Muscle layer of colon (tissue), 2 donors: Measurements from ENCODE around the gene FASTKD3.
A peak's percentile ranks its signal among the peaks of the same experiment; 100 is the strongest.

Source experiments
- H3K27ac ChIP-seq: one replicate; pipeline ENCODE4 v1.7.0; 2013; ENCODE audit warnings: low read depth, mild to moderate bottlenecking, low read length, moderate library complexity
- H3K27me3 ChIP-seq, 2 donors: one replicate each; pipeline ENCODE4 v1.7.0; 2013; ENCODE audit warnings: low read length in 2 of 2, mild to moderate bottlenecking in 2 of 2; ENCODE audit not compliant: insufficient read depth in 2 of 2, control insufficient read depth in 1 of 2
- H3K36me3 ChIP-seq: one replicate; pipeline ENCODE4 v1.7.0; 2013; ENCODE audit warnings: mild to moderate bottlenecking, low read length; ENCODE audit not compliant: insufficient read depth
- H3K4me1 ChIP-seq: one replicate; pipeline ENCODE4 v1.7.0; 2013; ENCODE audit warnings: mild to moderate bottlenecking, low read length; ENCODE audit not compliant: insufficient read depth
- H3K4me3 ChIP-seq, 2 donors: one replicate each; pipeline ENCODE4 v1.7.0; 2013; ENCODE audit warnings: low read length in 2 of 2, low read depth in 1 of 2, mild to moderate bottlenecking in 1 of 2, moderate library complexity in 1 of 2
- H3K9ac ChIP-seq: one replicate; pipeline ENCODE4 v1.7.0; 2013; ENCODE audit warnings: low read length
- H3K9me3 ChIP-seq: one replicate; pipeline ENCODE4 v1.7.0; 2013; ENCODE audit warnings: mild to moderate bottlenecking, low read length
- donor health status: abdominal sarcoma.
- donor health status: Adenocarcinoma of cecum.

FASTKD3 gene

DNA sequence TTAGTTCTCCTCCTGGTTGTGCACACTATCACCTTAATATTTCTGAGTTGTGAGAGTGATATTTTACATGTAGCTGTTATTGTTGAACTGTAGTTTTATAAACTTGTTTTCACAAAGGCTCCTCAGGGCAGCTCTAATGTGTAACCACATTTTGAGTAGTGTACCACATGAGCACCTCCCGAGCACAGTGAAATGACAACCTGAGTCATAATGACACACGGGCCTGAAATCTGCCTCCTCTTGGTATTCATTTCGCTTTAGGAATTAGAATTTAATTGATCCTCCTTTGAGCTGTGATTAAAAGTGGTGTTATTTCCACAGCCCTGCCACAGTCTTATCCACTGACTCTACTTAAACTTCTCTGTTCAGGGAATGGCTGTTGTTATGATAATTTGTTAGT, 8.0 kb upstream of the FASTKD3 start:
- no peak overlapping the region for H3K27ac ChIP-seq
- no peak overlapping the region for H3K4me3 ChIP-seq
- no peak overlapping the region for H3K9ac ChIP-seq
- H3K36me3 ChIP-seq: peaks cover 47% of the 10 kb centered on the region
- H3K4me1 ChIP-seq: no peaks in the 10 kb centered on the region
- H3K27me3 ChIP-seq: no peaks in the 10 kb centered on the region
- no peaks in the 10 kb centered on the region for H3K9me3 ChIP-seq

DNA sequence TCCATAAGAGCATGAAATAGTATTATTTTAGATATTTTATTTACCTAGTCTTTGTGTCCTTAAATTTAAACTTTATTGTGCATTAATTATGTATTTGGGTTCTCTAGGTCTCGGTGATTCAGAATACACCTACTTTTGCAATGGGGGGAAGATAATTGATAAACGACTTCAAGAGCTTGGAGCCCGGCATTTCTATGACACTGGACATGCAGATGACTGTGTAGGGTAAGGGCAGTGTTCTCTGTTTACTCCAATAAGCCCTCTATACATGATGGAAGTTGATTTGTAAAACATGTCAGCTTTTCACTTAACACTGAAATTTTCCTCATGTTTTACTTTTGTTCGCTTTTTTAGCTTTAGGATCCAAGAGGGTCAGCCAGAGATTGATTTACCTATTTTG, 6.3 kb upstream of the FASTKD3 start:
- no peak overlapping the region for H3K27ac ChIP-seq
- no peaks in the 10 kb centered on the region for H3K27me3 ChIP-seq
- H3K36me3 ChIP-seq: peaks cover 39% of the 10 kb centered on the region
- no peak overlapping the region for H3K4me3 ChIP-seq
- no peaks in the 10 kb centered on the region for H3K9me3 ChIP-seq
- no peak overlapping the region for H3K9ac ChIP-seq
- peaks cover 7% of the 10 kb centered on the region for H3K4me1 ChIP-seq

DNA sequence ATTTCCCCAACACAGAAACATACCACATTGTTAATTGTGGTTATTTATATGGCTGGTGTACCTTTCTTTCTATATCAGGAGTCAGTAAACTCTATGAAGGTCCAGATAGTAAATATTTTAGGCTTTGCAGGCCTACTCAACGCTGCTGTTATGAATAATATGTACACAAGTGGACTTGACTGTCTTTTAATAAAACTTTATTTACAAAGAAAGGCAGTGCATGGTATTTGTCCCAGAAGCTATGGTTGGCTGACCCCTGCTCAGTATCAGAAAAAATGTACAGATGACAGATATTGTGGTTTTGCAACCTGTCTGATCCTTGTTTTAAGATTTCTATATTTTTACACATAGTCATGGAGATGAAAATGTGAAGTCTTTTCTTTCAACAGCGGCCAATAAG, 5.8 kb upstream of the FASTKD3 start:
- Histone ChIP-seq H3K4me1 (peaks cover 7% of the 10 kb centered on the region), H3K9ac (no peak overlapping the region), H3K27ac (no peak overlapping the region), H3K27me3 (no peaks in the 10 kb centered on the region), H3K4me3 (no peak overlapping the region), H3K9me3 (no peaks in the 10 kb centered on the region), H3K36me3 (peaks cover 39% of the 10 kb centered on the region)

DNA sequence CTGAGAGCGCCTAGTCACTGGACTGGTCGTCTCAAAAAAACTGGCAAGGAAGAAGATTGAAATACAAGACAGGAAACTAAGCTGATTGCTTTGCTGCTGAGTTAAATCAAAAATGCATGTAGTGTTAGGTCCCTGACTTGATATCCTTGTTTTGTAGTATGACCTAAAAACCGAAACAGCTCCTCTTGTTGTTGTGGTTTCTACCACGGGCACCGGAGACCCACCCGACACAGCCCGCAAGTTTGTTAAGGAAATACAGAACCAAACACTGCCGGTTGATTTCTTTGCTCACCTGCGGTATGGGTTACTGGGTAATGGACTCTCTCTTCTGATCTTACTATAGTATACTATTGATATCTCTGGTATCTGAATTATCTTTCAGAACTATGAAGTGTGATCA, 4.4 kb upstream of the FASTKD3 start:
- H3K36me3 ChIP-seq: peaks cover 30% of the 10 kb centered on the region
- no peak overlapping the region for H3K9ac ChIP-seq
- no peak overlapping the region for H3K4me3 ChIP-seq
- H3K4me1 ChIP-seq: peaks cover 8% of the 10 kb centered on the region
- no peaks in the 10 kb centered on the region for H3K9me3 ChIP-seq
- no peak overlapping the region for H3K27ac ChIP-seq
- H3K27me3 ChIP-seq: no peaks in the 10 kb centered on the region

DNA sequence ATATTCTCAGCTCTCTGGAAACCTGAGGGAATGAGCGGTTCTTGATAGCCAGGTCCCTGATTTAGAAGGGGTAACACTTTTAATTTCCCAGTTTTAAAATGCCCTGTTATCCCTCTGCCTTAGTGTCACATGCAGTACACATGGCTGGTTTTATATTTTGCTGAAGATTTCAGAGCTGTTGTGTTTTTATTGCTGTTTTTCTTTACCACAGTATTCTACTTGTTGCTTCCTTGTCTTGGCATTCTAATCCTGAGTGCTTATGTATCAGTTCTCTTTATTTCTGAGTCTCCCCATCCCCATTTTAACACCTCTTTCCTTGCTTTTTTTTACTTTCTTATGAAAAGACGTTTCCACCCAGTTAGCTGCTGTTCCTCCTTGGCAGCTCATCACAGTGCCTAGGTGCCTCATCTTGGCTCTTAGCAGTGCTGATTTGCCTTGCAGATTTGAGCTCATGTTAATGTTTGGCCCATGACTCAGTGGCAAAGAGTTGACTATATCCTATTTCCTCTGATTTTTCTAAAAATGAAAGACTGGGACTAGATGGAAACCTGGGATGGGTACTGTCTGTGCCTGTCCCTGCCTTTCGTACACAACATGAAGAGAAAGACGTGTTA, 3.8 kb upstream of the FASTKD3 start:
- Histone ChIP-seq H3K27ac (no peak overlapping the region), H3K9me3 (no peaks in the 10 kb centered on the region), H3K4me3 (no peak overlapping the region), H3K27me3 (no peaks in the 10 kb centered on the region), H3K9ac (no peak overlapping the region), H3K4me1 (peaks cover 14% of the 10 kb centered on the region), H3K36me3 (peaks cover 24% of the 10 kb centered on the region)

DNA sequence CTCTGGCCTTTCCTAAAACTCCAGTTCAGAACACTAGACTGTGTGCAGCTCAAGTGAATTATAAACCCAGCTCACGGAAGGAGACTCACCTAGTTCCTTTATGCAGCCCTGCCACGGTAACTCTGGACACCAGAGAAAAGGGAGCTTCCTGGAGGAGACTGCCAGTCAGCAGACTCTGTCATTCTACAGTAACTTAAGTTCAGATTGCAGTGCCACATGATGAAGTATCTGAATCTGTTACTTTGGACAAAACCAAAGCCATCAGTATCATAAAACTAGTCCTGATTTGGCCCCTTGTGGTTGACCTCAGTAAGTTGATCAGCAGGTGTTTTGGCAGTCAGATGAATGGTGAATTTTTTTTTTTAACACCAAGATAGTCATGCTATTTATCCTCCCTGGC, 2.8 kb upstream of the FASTKD3 start:
- Histone ChIP-seq H3K27me3 (no peaks in the 10 kb centered on the region), H3K27ac (no peak overlapping the region), H3K36me3 (peaks cover 18% of the 10 kb centered on the region), H3K9ac (no peak overlapping the region), H3K4me1 (peaks cover 19% of the 10 kb centered on the region), H3K4me3 (no peak overlapping the region), H3K9me3 (no peaks in the 10 kb centered on the region)

DNA sequence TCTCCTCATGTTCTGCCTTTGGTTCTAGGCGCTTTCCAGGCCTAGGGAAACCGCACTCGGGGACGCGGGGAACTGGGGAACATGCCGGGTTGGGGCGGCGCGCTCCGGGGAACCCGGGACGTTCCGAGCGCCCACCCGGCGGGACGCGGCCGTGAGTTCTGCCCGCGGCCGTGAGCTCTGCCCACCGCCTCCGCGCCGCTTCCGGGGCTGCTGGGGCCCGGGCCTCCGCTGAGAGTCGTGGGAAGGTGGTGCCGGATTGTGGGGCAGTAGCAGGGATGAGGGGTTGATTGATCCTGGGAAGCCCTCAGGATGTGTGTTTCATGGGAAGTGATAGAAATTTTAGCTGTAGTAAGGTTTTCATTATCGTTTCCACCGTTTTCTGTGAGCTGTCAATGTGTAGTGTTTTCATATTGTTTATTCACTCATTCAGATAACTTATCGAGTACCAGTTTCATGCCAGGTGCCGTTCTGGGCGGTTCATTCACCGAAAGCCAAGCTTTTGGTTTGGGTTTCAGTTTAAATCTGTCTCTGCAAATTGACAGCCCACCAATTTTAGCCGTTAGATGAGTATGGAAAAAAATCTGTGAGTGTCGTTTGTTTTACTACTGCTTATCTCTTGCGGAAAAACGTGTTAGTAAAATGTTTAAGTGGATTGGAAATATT, 774 bp upstream of the FASTKD3 start:
- H3K9me3 ChIP-seq: no peaks in the 10 kb centered on the region
- peak overlapping the region; percentile 76 to 81 for H3K4me3 ChIP-seq
- H3K36me3 ChIP-seq: peaks cover 7% of the 10 kb centered on the region
- H3K27ac ChIP-seq: peak overlapping the region; percentile 79
- H3K4me1 ChIP-seq: peaks cover 19% of the 10 kb centered on the region
- H3K27me3 ChIP-seq: no peaks in the 10 kb centered on the region
- peak overlapping the region; percentile 40 for H3K9ac ChIP-seq

DNA sequence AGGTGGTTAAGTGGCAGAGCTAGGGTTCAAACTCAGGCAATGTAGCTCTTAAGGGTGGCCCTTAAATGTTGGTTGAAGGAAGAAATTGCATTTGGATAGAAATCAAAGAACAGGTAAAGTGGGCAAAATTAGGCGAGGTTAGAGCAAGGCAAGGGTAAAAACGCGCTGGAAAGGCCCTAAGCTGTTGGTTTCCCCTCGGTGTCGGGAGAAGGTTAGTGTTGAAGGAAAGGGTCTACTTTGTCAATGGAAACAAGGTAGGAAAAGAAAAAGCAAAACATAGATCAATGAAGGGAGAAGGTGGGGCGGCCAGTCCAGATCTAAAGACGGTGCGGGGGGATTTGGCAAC, 431 bp downstream of the FASTKD3 start:
- H3K9ac ChIP-seq: peak overlapping the region; percentile 38
- H3K9me3 ChIP-seq: no peaks in the 10 kb centered on the region
- peaks cover 19% of the 10 kb centered on the region for H3K4me1 ChIP-seq
- no peaks in the 10 kb centered on the region for H3K27me3 ChIP-seq
- H3K27ac ChIP-seq: peak overlapping the region; percentile 71
- H3K4me3 ChIP-seq: peak overlapping the region; percentile 76 to 81
- peaks cover 9% of the 10 kb centered on the region for H3K36me3 ChIP-seq

DNA sequence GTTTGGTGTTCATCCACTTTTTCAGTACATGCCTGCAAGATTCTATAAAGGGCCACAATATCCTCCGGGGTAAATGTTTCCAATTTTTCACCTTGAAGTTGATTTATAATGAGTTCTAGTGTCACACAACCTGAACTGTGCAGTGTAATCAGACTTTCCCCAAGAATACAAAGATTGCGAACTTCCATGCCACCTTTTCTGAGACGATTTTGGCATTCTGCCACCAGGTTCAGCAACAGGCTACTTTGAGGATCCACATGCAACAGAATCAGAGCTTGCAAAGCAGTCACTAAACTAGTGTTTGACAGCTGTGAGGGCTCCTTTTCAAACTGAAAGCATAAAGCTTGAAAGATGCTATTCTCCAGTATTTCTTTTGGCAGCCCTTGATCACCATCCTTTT, 1.6 kb downstream of the FASTKD3 start:
- Histone ChIP-seq H3K4me3 (no peak overlapping the region), H3K9me3 (no peaks in the 10 kb centered on the region), H3K4me1 (peaks cover 19% of the 10 kb centered on the region), H3K27me3 (no peaks in the 10 kb centered on the region), H3K9ac (no peak overlapping the region), H3K27ac (no peak overlapping the region), H3K36me3 (peaks cover 16% of the 10 kb centered on the region)

DNA sequence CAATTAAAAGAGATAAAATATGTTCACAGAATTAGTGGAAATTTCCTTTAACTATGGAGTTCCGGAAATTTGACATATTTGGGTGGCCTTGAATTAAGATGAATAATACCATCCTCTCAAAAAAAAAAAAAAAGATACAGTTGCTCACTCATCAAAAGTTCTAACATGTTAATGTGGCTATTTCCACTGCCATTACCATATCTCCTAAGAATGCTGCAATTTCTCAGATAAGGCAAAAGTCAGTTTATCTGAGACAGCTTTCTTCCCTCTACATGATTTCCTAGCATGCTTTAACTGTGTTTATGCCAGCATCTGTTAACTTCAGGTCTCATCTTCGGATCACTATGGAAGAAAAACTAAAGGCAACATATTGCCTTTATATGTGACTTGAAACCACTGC, 2.6 kb downstream of the FASTKD3 start:
- Histone ChIP-seq H3K36me3 (peaks cover 23% of the 10 kb centered on the region), H3K27ac (no peak overlapping the region), H3K4me1 (peaks cover 19% of the 10 kb centered on the region)

DNA sequence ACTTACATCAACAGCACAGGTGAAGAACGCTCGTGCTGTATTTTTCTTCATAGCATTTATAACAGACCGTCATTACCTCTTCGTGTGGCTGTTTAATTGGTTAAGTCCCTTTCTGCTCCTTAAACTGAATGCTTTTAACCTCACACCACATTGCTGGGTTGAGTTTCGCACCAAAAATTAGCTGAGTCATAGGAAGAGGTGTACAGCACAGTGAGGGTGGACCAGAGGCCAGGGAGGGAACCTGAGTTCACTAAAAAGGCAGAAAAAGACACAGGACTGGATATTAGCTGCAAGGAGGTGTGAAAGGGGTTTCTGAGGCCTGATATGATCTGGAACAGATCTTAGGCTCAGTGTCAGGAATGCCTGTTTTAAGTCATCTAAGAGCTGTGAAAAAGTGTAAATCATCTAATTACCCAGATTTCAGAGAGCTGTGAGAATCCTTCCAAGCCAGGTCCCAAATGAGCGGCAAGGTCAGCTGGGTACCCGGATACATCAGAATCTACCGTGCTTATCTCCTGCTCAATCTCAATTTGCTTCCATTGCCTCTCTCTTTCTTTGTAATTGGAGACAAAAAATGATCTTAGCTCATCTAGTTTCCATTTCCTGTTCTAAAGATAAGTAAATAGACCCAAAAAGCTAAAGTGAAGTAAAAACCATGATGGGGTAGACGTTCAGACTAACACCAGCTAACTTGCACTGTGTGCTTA, 10.8 kb downstream of the FASTKD3 start:
- H3K9me3 ChIP-seq: no peaks in the 10 kb centered on the region
- no peak overlapping the region for H3K27ac ChIP-seq
- H3K4me1 ChIP-seq: no peaks in the 10 kb centered on the region
- peaks cover 39% of the 10 kb centered on the region for H3K36me3 ChIP-seq
- H3K4me3 ChIP-seq: no peak overlapping the region
- H3K27me3 ChIP-seq: no peaks in the 10 kb centered on the region
- H3K9ac ChIP-seq: no peak overlapping the region

More for the DNA sequence above, 2.6 kb downstream of the FASTKD3 start:
- no peaks in the 10 kb centered on the region for H3K27me3 ChIP-seq
- H3K9me3 ChIP-seq: no peaks in the 10 kb centered on the region
- no peak overlapping the region for H3K9ac ChIP-seq
- no peak overlapping the region for H3K4me3 ChIP-seq
